NCI-H2227 (cell line): ENCODE data around the gene FBXO10.
"Not testable (repeated sequence)": the region's sequence is repeated elsewhere in the genome, so short reads cannot be mapped to it uniquely, and the experiment has no call there.

Experiments
- DNase-seq: peaks from one replicate; lab custom pipeline; 2025; ENCODE audit not compliant: unreplicated experiment; lab: John Stamatoyannopoulos, UW

The FBXO10 gene, protein sequence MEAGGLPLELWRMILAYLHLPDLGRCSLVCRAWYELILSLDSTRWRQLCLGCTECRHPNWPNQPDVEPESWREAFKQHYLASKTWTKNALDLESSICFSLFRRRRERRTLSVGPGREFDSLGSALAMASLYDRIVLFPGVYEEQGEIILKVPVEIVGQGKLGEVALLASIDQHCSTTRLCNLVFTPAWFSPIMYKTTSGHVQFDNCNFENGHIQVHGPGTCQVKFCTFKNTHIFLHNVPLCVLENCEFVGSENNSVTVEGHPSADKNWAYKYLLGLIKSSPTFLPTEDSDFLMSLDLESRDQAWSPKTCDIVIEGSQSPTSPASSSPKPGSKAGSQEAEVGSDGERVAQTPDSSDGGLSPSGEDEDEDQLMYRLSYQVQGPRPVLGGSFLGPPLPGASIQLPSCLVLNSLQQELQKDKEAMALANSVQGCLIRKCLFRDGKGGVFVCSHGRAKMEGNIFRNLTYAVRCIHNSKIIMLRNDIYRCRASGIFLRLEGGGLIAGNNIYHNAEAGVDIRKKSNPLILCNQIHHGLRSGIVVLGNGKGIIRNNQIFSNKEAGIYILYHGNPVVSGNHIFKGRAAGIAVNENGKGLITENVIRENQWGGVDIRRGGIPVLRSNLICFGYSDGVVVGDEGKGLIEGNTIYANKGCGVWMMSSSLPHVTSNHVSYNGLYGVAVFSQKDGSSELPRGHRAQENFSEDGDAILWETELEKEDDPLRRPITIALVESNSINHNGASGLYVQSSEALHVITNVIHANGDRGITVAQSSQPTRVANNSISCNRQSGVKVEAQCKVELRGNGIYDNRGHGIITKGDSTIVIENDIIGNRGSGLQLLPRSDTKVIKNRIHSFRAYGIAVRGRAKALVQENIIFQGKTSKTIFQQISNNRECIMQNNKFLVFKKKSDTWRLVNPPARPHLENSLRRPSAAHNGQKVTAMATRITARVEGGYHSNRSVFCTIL

DNA sequence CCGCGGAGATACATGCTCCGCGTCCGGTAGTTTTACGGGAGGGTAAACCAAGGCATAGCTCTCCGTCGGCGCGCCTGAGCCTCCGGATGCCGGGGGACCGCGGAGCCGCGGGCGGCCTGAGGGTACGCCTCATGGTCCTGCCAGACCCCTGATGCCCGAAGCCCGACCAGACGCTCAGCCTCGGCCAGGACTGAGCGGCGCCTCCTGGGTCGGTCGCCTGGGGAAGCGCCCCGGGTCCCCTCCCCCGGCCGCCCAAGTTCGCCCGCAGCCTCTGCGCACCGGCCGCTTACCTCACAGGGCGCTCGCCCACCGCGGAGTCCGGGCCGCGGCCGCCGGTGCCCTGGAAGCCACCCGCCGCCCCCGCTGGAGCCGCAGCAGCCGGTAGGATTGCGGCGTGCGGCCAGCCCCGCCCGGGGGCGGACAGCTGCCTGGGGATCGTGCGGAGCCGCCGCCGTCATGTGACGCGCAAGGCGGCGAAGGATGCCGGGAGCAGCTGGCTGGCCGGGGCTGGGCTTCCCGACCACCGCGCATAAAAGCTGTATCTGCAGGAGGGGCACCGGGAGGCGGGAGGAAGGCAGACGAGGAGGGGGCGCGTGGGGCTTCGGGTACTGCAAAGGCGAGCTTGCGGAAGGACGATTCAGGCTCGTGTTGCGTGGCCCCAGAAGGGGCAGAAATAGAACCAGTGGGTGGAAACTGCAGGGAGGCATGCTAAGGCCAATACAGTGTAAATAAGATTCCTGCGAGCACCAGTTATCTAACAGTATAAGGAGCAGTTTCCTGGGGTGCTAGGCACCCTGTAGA, at the start of gene FBXO10:
Gene FBXO10, minus strand, starts transcription at position 460 of the 801 bp plus-strand sequence. CDS start 34,612 bp downstream, outside the sequence.
- peak; percentile 86 for DNase-seq

DNA sequence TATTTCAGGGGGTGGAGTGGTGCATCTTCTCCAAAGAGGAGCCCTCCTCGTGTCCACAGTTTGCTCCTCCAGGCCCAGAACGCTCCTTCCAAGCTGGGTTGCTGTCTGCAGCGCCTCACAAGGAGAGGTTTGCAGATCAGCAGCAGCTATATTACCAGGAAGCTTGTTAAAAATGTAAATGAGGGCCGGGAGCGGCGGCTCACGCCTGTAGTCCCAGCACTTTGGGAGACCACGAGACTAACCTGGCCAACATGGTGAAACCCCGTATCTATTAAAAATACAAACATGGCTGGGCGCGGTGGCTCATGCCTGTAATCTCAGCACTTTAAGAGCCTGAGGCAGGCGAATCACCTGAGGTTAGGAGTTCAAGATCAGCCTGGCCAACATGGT, 49.6 kb upstream of the FBXO10 start:
- no peak for DNase-seq

DNA sequence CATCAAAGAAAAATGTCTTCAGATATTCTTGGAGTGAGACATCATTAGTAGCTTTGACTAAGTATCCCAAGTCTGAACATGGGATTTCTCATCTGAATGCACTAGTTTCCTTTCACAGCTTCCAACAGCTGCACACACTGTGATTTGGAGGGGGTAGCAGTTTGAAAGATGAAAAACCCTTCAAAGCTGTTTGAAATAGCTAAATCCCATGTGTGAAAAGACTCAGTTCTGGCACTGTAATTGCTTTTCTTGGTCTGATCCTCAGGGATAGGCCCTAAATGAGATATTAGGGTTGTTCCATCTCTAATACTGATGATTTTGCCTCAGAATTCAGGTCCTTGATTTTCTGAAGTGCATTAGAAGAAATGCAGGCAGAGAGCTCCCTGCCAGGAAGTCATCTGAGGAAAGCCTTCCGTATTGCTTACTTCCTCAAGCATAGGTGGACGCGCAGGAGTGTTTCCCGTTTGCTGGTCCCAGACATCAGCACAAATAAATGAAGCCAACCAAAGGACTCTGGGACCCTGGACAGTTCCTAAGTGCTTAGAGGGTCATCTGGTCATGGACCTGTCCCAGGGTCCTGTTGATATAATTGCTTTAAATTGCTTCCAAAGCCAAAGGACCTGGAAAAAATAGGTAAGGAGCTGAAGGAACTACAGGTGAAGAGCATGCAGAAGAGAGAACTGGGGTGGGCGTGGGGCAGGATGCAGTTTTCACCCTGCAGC, 49.0 kb upstream of the FBXO10 start:
- no peak for DNase-seq

DNA sequence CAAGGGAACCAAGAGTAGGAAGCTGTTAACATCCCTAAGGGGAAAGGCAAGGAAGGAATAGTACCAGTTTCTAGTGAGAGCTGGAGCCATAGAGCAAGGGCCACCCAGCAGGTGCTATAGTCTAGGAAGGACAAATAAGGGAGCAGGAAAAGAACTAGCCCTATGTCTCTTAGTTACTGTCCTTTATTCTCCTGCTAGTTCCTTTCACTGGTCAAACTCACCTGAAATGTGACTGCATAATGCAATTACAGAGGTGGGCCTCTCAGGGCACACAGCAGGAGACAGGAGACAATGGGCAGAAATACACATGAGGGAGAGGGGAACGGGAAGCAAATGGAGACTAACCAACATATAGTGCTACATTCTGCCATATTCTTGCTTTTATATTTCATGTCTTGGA, 47.9 kb upstream of the FBXO10 start:
- DNase-seq = no peak

DNA sequence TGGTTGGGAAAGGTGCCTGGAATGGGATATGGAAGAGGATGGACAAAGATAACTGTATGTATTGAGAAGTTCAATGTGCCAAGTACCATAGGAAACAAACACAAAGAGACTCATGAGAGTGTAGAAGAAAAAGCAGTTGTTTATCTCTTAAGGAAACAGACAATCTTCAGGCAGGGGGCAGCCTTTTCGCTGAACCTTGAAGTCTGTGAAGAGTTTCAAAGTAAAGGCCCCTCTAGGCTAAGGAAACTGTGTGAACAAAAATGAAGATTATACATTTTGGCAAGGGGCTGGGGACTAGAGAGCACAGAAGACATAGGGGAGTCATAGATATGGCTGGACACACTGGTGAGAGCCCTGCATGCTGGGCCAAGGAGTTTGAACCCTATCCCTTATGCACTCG, 47.1 kb upstream of the FBXO10 start:
- no peak for DNase-seq

DNA sequence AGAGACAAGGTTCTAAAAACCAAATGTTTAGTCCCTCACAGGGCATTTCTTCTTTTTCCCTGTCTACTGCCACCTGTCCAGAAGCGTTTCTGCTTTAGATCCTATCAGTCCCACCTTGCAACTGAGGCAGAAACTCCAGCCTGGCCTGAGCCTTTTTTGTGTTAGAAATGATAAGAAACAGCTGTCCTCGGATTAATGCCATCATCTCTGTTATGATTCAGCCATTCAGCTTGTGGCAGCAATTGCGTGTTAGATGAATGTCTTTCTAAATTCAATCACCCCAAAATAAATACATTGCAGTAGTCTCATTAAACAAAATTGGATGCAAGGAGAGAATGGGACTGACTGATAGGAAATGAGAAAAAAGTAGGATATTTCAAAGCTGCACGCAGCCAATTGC, 46.3 kb upstream of the FBXO10 start:
- no peak for DNase-seq

DNA sequence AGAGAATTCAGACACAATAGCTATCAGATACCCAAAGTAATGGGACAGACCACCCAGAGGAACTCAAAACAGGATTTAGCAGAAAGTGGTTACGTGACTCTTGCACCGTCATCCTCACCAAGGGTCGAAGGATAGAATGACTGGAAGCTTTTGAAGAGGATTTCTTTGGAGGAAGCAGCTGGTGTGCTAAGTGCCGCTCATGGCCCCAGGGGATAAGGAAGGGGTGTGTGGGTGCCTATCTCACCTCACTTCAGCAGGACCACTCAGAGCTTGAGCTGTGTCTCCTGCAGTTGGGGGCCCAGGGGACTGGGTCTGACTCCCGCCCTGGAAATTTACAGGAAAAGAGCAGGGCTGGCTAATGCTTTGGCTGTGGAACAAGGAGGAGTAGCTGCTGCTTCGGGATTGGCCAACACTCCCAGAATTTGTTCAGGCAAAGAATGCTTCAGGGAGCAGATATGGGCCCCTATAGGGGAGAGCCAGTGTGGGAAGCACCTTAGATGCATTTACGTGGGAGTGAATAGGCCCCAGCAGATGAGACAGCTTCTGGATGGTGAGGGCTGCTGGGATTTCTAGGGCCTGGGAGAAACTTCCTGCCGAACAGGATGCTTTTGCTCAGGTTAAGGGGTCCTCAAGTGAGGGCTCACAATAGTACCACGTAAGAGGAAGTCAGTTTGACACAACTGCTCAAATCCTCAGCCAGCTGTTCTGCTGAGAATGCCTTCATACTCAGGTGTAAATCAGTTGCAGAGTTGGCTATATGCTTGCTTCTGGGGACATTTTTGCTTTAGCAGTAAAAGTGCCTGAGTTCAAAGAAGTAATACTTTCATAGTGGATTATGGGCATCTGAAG, 45.3 kb upstream of the FBXO10 start:
- no peak for DNase-seq

DNA sequence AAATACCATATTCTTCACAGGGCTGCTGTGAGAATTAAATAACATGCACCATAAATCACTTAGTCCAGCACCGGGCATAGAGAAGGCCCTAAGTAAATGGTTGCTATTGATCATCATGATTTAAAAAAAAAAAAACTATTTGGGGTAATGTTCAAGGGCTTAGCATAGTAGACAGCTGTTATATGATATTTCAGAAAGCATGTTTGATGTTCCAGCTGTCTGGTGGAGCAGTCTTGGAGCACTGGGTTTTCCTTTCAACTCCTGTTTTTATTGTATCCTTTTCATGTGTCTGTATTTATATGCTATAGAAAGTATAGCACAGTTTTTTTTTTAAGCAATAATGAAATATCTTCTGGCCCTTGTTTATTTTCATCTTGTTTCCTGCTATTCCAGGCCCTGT, 44.2 kb upstream of the FBXO10 start:
- DNase-seq = no peak

DNA sequence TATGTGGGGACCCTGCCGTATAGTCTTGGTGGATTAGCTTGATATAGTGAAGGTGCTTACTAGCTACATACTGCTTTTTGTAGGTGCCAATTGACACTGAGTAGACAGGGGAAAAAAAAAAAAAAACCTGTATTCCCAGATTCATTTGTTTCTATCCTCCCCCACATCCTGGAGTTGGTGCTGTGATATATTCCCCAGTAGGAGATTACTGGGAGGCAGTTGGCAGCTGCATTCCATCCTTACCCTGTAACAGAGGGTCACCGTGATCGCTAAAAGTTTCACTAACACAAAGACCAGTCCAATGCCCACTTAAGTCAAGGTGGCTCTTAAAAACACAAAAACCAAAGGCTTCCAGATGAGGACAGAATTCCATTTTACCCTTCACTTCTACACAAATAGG, 43.6 kb upstream of the FBXO10 start:
- no peak for DNase-seq

DNA sequence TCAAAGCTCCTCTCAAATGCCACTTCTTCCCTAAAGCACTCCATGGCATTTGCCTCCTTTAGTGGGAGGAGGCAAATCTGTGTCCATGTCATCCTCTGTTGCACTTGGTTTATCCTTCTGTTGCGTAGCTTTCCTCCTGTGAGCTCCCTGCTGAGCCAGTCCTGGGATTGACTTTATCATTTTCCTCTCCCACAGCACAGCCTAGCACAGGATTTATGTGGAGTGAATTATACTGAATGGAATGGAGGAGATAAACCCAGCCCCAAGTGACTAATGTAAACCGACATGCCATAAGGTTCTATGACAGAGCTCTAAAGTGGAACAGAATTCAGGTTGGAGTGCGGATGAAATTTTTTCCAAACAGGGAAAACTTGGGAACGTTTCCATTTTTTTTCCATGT, 42.6 kb upstream of the FBXO10 start:
- DNase-seq = no peak

DNA sequence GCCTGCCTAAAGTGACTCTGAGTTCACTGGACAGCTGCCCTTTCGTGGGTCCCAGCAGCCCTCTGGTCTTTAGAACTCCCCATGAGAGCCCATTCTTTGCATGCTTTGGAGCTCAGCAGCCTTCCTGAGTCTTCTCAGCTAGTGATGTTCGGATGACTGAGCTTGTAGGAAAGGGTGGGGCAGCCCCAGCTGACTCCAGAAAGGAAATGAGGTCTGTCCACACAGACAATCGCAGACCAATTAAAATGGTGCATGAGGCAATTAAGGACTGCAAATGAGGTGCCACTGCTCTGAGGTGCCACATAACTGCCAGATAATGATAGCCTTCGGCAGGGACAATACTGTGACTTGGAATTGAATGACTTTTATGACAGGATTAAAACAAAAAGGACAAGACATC, 41.7 kb upstream of the FBXO10 start:
- peak; percentile 7 for DNase-seq

DNA sequence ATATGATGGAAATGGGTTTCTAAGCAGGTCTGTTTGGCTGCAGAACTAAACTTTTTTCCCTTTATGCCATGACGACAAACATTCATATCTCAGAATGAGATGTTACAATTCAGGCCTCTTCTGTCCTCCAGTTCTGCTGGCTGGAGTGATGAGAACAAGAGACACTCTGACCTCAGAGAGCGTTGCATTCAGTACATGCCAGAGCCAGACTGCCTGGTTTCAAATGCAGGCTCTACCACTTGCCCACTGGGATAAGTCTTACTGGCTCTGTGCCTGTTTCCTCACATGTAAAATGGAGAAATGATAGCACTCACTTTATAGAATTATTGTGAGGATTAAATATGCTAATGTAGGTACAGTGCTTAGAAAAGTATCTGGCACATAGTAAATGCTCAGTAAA, 41.0 kb upstream of the FBXO10 start:
- DNase-seq = no peak

DNA sequence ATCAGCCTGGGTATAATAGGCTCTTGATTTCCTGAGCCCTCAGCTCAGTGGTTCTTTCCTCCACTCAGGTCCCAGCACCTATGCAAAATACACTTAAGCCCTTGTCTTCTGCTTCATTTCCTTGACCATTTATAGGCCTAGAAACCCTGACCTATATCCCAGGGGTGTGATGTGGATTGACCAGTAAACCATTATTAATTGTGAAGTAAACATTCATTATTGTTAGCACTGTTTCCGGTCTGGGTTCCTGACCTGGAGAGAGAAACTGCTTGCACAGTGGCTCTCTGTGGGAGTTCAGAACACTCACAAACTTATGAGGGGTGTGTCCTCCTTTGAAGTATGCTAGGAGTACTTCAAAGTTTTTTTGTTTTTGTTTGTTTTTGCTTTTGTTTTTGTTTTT, 35.8 kb upstream of the FBXO10 start:
- DNase-seq = no peak

DNA sequence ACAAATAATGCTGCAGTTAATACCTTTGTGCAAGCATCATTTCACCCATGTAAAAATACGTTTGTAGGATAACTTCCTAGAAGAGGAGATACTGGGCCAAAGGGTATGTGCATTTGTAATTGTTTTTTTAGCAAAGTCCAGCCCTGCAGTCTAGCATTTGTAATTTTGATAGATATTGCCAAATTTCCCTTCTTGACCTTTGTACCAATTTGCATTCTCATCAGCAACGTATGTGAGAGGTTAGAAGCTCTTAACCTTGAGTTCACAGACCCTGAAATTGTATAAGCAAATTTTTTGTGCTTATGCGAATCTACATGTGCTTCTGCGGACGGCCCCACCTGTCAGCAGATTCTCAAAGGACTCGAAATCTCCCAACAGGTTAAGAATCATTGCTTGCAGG, 34.8 kb upstream of the FBXO10 start:
- DNase-seq = no peak

DNA sequence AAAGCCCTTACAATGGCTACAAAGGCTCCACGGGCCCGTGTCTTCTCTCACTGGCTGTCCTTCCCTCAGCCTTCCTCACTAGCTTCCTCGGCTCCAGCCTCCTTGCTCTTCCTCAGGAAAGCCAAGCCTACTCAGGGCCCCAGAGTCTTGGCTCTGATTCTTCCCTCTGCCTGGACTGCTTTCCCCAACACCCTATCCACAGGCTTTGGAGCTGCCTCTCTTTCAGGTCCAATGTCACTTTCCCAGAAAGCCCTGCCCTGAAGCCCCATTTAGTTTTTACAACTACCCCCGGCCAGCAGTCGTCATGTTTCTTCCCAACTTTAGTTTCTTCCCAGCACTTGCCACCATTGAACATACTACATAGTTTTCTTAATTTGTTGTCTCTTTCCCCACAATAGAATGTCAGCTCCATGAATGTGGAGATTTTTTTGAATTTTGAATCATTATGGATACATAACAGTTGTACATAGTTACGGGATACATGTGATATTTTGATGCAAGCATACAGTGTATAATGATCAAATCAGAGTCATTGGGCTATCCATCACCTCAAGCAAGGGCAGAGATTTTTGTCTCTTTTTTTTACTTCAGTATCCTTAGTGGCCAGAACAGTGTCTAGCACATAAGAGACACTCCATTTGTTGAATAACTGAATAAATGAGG, 33.7 kb upstream of the FBXO10 start:
- DNase-seq = no peak

DNA sequence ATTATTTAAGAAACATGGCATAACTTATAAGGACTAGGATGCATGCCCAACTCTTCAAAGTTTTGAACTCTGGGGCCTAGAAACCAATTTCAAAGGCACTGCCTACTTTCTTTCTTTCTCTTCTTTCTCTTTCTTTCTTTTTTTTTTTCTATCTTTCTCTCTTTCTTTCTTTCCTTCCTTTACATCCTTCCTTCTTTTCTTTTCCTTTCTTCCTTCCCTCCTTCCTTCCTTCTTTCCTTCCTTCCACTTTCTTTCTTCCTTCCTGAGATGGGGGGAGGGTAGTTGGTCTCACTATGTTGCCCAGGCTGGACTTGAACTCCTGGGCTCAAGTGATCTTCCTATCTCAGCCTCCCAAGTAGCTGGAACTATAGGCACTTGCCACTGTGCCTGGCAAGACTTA, 32.1 kb upstream of the FBXO10 start:
- DNase-seq = no peak

DNA sequence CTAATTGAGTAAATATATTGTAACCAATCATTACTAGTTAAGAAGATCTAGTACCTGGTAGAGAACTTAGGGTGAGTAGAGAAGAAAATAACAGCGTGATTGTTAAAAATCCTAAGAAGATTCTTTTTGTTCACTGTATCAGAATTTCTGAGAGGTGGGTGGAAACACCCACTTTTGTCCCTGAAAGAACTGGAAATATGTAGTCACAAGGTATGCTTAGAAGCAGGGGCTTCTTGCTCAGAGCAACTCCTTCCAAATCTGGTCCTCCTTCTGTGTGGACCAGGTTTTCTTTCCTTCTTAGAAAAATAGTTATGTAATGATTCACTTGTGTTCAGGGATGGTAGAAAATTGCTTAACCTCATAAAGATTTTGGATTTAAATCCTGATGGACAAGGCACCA, 28.1 kb upstream of the FBXO10 start:
- no peak for DNase-seq

DNA sequence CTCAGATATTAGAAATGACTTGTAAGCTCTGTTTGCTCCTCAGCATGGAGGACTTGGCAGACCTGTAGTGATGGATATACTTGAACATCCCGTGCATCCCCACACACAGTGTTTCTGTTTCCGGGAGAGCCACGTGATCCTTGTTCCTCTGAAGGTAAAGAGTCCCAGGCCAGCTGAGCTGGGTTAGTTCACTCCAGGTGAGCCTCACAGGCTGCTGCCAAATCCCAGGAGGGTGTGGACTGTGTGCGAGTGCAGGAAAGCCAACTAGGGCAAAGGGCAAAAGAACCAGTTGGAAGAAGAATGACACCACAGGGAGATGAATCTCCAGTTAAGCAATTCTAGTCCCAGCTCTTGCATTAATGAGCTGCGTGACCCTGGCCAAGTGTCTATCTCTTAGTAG, 26.6 kb upstream of the FBXO10 start:
- no peak for DNase-seq

DNA sequence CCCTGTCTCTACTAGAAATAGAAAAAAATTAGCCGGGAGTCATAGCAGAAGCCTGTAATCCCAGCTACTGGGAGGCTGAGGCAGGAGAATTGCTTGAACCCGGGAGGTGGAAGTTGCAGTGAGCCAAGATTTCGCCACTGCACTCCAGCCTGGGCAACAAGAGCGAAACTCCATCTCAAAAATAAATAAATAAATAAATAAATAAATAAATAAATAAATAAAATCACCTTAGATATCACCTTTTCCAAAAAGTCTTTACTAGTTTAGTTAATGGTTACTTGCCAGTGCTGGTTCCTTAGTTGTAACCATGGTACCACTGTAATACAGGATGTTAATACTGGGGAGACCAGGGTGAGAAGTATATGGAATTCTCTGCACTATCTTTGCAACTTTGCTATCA, 25.9 kb upstream of the FBXO10 start:
- not testable (repeated sequence) for DNase-seq
